K562 (cell line): ENCODE measurements around the gene LAMA2. TPM values are rescaled to one million over a fixed set of nuclear protein-coding genes. Genes with fewer than 3 reads are reported as not detected.

Experiments used
- ATAC-seq: fragments of 200-7000 bp; cut with Tn5 transposase; 3 replicates; pipeline ENCODE4 v1.9.1; 2020; ENCODE audit warnings: moderate library complexity
- BruUV-seq: library from RNA; stranded (reverse); fragments of 400-500 nt; replicated peaks from 2 replicates; lab custom pipeline; 2021; lab: Mats Ljungman, UMichigan
- CTCF ChIA-PET: fragments of 300-600 bp; formaldehyde crosslinking; extraction: SDS; loops from one replicate; lab custom pipeline; 2021; ENCODE audit warnings: low intra/inter-chr PET ratio; lab: Yijun Ruan, JAX
- POLR2A ChIA-PET: fragments of 300-600, 350-650 bp; sonication (Branson Sonifier 250); formaldehyde crosslinking; extraction: SDS; loops from one replicate; lab custom pipeline; 2021; ENCODE audit warnings: antibody characterized with exemption, inconsistent platforms; lab: Yijun Ruan, JAX
- DNase-seq, 4 experiments: peaks; one replicate each; pipeline versions ENCODE4 v3.0.0 to v3.0.0-alpha.2; 2011 to 2018; ENCODE audit warnings: low spot score in 3 of 4, mixed read lengths in 3 of 4; ENCODE audit errors: extremely low read depth in 1 of 4
- FAIRE-seq: peaks from 2 replicates; lab custom pipeline; 2011; peaks lifted over from hg19 to GRCh38; lab: Jason Lieb, UNC
- H2AFZ ChIP-seq: 2 replicates; pipeline ENCODE4 v1.6.0; 2011; ENCODE audit warnings: low read depth, low read length, control low read depth, inconsistent platforms
- H3K27ac ChIP-seq: fragments of 200-600 bp; 3 replicates; pipeline ENCODE4 v1.8.0; 2011; ENCODE audit warnings: low read depth, mild to moderate bottlenecking, control low read depth, inconsistent platforms, low read length, moderate library complexity, mixed read lengths; ENCODE audit errors: extremely low read depth
- H3K27me3 ChIP-seq, 2 experiments: fragments of 300-600 bp in 1 of 2; 2 replicates in 1 of 2; 3 replicates in 1 of 2; pipeline versions ENCODE4 v1.6.0 to v1.8.0; 2011; ENCODE audit warnings: inconsistent platforms in 2 of 2, low read length in 2 of 2, mild to moderate bottlenecking in 1 of 2, mixed read lengths in 1 of 2, moderate library complexity in 1 of 2; ENCODE audit not compliant: control insufficient read depth in 2 of 2, insufficient read depth in 2 of 2
- H3K36me3 ChIP-seq: fragments of 300-600 bp; 3 replicates; pipeline ENCODE4 v1.8.0; 2011; ENCODE audit warnings: mild to moderate bottlenecking, low read length, inconsistent platforms; ENCODE audit not compliant: control insufficient read depth, insufficient read depth
- H3K4me1 ChIP-seq, 2 experiments: fragments of 200-600 bp in 1 of 2; replicated peaks in 1 of 2; 2 replicates in 1 of 2; 3 replicates in 1 of 2; pipeline versions ENCODE4 v1.5.1 to v1.8.0; 2011; ENCODE audit warnings: inconsistent platforms in 2 of 2, low read length in 2 of 2, mild to moderate bottlenecking in 1 of 2, mixed read lengths in 1 of 2, moderate library complexity in 1 of 2; ENCODE audit not compliant: control insufficient read depth in 2 of 2, insufficient read depth in 2 of 2
- H3K4me2 ChIP-seq: 2 replicates; pipeline ENCODE4 v1.6.1; 2011; ENCODE audit warnings: low read length, control low read depth, inconsistent platforms, mixed read lengths; ENCODE audit not compliant: insufficient read depth
- H3K4me3 ChIP-seq: fragments of 200-600 bp; sonication (generic), shearing (Covaris generic); 2 replicates; pipeline ENCODE4 v1.5.1; 2016; ENCODE audit warnings: control low read depth, inconsistent platforms
- H3K79me2 ChIP-seq: fragments of 200-600 bp; 3 replicates; pipeline ENCODE4 v1.8.0; 2011; ENCODE audit warnings: low read length, inconsistent platforms; ENCODE audit not compliant: control insufficient read depth, insufficient read depth
- H3K9ac ChIP-seq, 2 experiments: 2 replicates each; pipeline versions ENCODE4 v1.6.0 to v1.6.1; 2011; ENCODE audit warnings: low read depth in 2 of 2, low read length in 2 of 2, control low read depth in 1 of 2, inconsistent platforms in 1 of 2, mild to moderate bottlenecking in 1 of 2, mixed read lengths in 1 of 2; ENCODE audit not compliant: insufficient read depth in 1 of 2
- H3K9me1 ChIP-seq: one replicate; pipeline ENCODE4 v1.6.0; 2011; ENCODE audit warnings: inconsistent platforms, mild to moderate bottlenecking, low read length, moderate library complexity; ENCODE audit not compliant: control insufficient read depth, insufficient read depth
- H3K9me3 ChIP-seq: replicated peaks from 2 replicates; pipeline ENCODE4 v1.5.1; 2011; ENCODE audit warnings: low read depth, low read length, inconsistent platforms; ENCODE audit not compliant: control insufficient read depth, insufficient read depth
- H4K20me1 ChIP-seq: replicated peaks from 2 replicates; pipeline ENCODE4 v1.6.1; 2011; ENCODE audit warnings: low read length, inconsistent platforms, mixed read lengths; ENCODE audit not compliant: control insufficient read depth, insufficient read depth
- CSDE1 ChIP-seq, 2 experiments: fragments of 450-650 bp; IDR thresholded peaks; 2 replicates each; pipeline ENCODE4 v1.6.1; 2016; ENCODE audit warnings: mild to moderate bottlenecking in 1 of 2
- ETV5 ChIP-seq: sonication (generic); formaldehyde crosslinking; IDR thresholded peaks from 2 replicates; pipeline ENCODE4 v1.4.0; 2020; ENCODE audit warnings: low read depth, mild to moderate bottlenecking, missing genetic modification reagents
- FOXK2 ChIP-seq, 2 experiments: fragments of 450-650 bp; IDR thresholded peaks in 1 of 2; conservative IDR thresholded peaks in 1 of 2; 2 replicates each; pipeline ENCODE4 v1.6.1; 2016; ENCODE audit warnings: low read depth in 2 of 2, mild to moderate bottlenecking in 1 of 2
- LEF1 ChIP-seq: fragments of 450-650 bp; IDR thresholded peaks from 2 replicates; pipeline ENCODE4 v1.6.1; 2016; ENCODE audit warnings: mild to moderate bottlenecking
- YBX1 ChIP-seq: fragments of 450-650 bp; IDR thresholded peaks from 2 replicates; pipeline ENCODE4 v1.7.1; 2016; ENCODE audit warnings: mild to moderate bottlenecking
- ZNF512 ChIP-seq: IDR thresholded peaks from 2 replicates; pipeline ENCODE4 v1.6.1; 2016; ENCODE audit warnings: missing genetic modification characterization, missing compliant biosample characterization
- WGBS: fragments of 100-300 bp; shearing (Covaris generic); methylation state at CpG from one replicate; pipeline ENCODE4 v1.1.6; 2016; ENCODE audit warnings: low coverage, mixed read lengths; ENCODE audit not compliant: insufficient coverage; ENCODE audit errors: missing lambda C conversion rate; 5-methylcytosine and 5-hydroxymethylcytosine counted together
- in situ Hi-C: fragments of 300-500 bp; cut with MboI; formaldehyde crosslinking; loops from 4 replicates; pipeline ENCODE4 v1.15.0; 2018; ENCODE audit warnings: inconsistent platforms, mixed read lengths
- intact Hi-C: fragments of 100-400 bp; cut with micrococcal nuclease; formaldehyde crosslinking; loops from 2 replicates; pipeline ENCODE4 v1.14.2; 2022
- polyA plus RNA-seq, 8 experiments: library from polyadenylated mRNA; depleted of rRNA in 4 of 8; stranded (reverse) in 5 of 8; unstranded in 3 of 8; fragments of >200 nt; fragmentation: Nextera tagmentation in 2 of 8; fragmentation: Illumina TruSeq in 1 of 8; extraction: Ambion mirVana in 2 of 8; extraction: Trizol in 1 of 8; gene quantifications; 2 replicates each; pipeline versions ENCODE4 v1.2.1 to v1.2.3, GENCODE V29; 2011 to 2014; ENCODE audit warnings: inconsistent platforms in 1 of 8, missing spikeins in 1 of 8
- total RNA-seq, 7 experiments: library from RNA; depleted of rRNA in 6 of 7; stranded (reverse); fragments of >200 nt in 6 of 7; fragmentation: Illumina TruSeq in 2 of 7; extraction: Trizol in 2 of 7; gene quantifications; 2 replicates each; pipeline versions ENCODE4 v1.2.1 to v1.2.3, GENCODE V29; 2011 to 2021; ENCODE audit warnings: low replicate concordance in 1 of 7

Gene LAMA2
- total and polyA plus RNA-seq, 9 of the 15 experiments (the other 6 are each of a cell fraction or from before 2014, with no cell fraction given), result 0.04 to 1.5 (median 0.36) TPM

GRCh38 chr6:129022011-129022553 lies 139.1 kb downstream of the LAMA2 start:
- H3K4me3 ChIP-seq, result no peak overlapping the region
- H3K9me1 ChIP-seq, result no peaks in the 10 kb centered on the region
- POLR2A ChIA-PET, result no interaction called here
- H3K27ac ChIP-seq, result no peak overlapping the region
- H3K27me3 ChIP-seq, result no peaks in the 10 kb centered on the region
- in situ Hi-C loops, result no loop called here
- no peak for TF ChIP-seq YBX1
- no peak for TF ChIP-seq ZNF512 (tag)
- no peak for TF ChIP-seq FOXK2 (conservative IDR thresholded peaks at IDR 0.05 in 1 of 2, IDR thresholded peaks at IDR 0.05 in 1 of 2; ENCODE audit: low read depth in 2 of 2)
- no peak for TF ChIP-seq ETV5
- no peak for TF ChIP-seq LEF1
- TF ChIP-seq CSDE1 (IDR thresholded peaks at IDR 0.05), result no peak
- no peaks in the 10 kb centered on the region for H4K20me1 ChIP-seq
- H3K36me3 ChIP-seq, result no peaks in the 10 kb centered on the region
- DNase-seq, result no peak
- CTCF ChIA-PET, result no interaction called here
- BruUV-seq, result no TSS peak
- no peak overlapping the region for H2AFZ ChIP-seq
- no peak overlapping the region for H3K4me2 ChIP-seq
- intact Hi-C loops, result no loop called here
- FAIRE-seq, result no peak
- H3K4me1 ChIP-seq, result no peaks in the 10 kb centered on the region
- WGBS, result 0% methylated on average over 6 of the region's 6 CpGs
- H3K9ac ChIP-seq, result no peak overlapping the region
- no peak for ATAC-seq
- H3K9me3 ChIP-seq, result no peaks in the 10 kb centered on the region; the same call in 1 of the 2 replicates
- no peaks in the 10 kb centered on the region for H3K79me2 ChIP-seq
